Activated CD4-positive, alpha-beta T cell treated with anti-CD3 and anti-CD28 coated beads, Interleukin-2, amount 50 U/mL, for 24 hours (primary cell): ENCODE measurements around the gene SLC38A4.
"Not testable (repeated sequence)": the region's sequence is repeated elsewhere in the genome, so short reads cannot be mapped to it uniquely, and the experiment has no call there.

ENCODE experiments used
- DNase-seq, 2 donors: peaks; one replicate each; pipeline ENCODE4 v3.0.0-alpha.2; 2020; ENCODE audit warnings: low read depth in 1 of 2, low spot score in 1 of 2

The SLC38A4 gene

GRCh38 chr12:46777587-46777986 is 48.2 kb downstream of the SLC38A4 start:
- no peak for DNase-seq

- no peak for DNase-seq
Observed at GRCh38 chr12:46775796-46776195, 50.0 kb downstream of the SLC38A4 start.

GRCh38 chr12:46774322-46774633 is 51.5 kb downstream of the SLC38A4 start:
- no peak for DNase-seq

GRCh38 chr12:46773586-46774321 is 52.0 kb downstream of the SLC38A4 start:
- no peak for DNase-seq

- DNase-seq: no peak
Observed at GRCh38 chr12:46771268-46771827, 54.4 kb downstream of the SLC38A4 start.

GRCh38 chr12:46770501-46771183 is 55.2 kb downstream of the SLC38A4 start:
- DNase-seq: no peak

GRCh38 chr12:46764005-46764404 is 61.8 kb downstream of the SLC38A4 start:
- DNase-seq: no peak

- no peak for DNase-seq
Observed at GRCh38 chr12:46763230-46763629, 62.6 kb downstream of the SLC38A4 start.

GRCh38 chr12:46754550-46754949 is 71.2 kb downstream of the SLC38A4 start:
- DNase-seq: no peak

GRCh38 chr12:46752396-46752795 is 73.4 kb downstream of the SLC38A4 start:
- DNase-seq: no peak

- DNase-seq: no peak
Observed at GRCh38 chr12:46751173-46751572, 74.6 kb downstream of the SLC38A4 start.

- DNase-seq: no peak
Observed at GRCh38 chr12:46749322-46749721, 76.5 kb downstream of the SLC38A4 start.

- no peak for DNase-seq
Observed at GRCh38 chr12:46744283-46744682, 81.5 kb downstream of the SLC38A4 start.

GRCh38 chr12:46743456-46743855 is 82.3 kb downstream of the SLC38A4 start:
- no peak for DNase-seq

GRCh38 chr12:46742271-46742670 is 83.5 kb downstream of the SLC38A4 start:
- not testable (repeated sequence) for DNase-seq

GRCh38 chr12:46725332-46725731 is 100.5 kb downstream of the SLC38A4 start:
- no peak for DNase-seq

- DNase-seq: no peak
Observed at GRCh38 chr12:46723629-46724419, 102.0 kb downstream of the SLC38A4 start.

- no peak for DNase-seq
Observed at GRCh38 chr12:46722394-46723185, 103.2 kb downstream of the SLC38A4 start.

GRCh38 chr12:46718495-46718894 is 107.3 kb downstream of the SLC38A4 start:
- DNase-seq: no peak

GRCh38 chr12:46717868-46718267 is 107.9 kb downstream of the SLC38A4 start:
- no peak for DNase-seq

GRCh38 chr12:46717159-46717558 is 108.6 kb downstream of the SLC38A4 start:
- DNase-seq: no peak
